IMR-90 (cell line): Measurements from ENCODE around the gene PARD3. TPM values are rescaled to one million over a fixed set of nuclear protein-coding genes. Genes with fewer than 3 reads are reported as not detected.

Experiments
- ATAC-seq: fragments of 200-7000 bp; cut with Tn5 transposase; 2 replicates; pipeline ENCODE4 v1.9.1; 2020; ENCODE audit warnings: low read depth, mild to moderate bottlenecking, moderate library complexity
- BruUV-seq: library from RNA; stranded (reverse); fragments of 400-500 nt; replicated peaks from 2 replicates; lab custom pipeline; 2021; lab: Mats Ljungman, UMichigan
- CTCF ChIA-PET: fragments of 300-600 bp; formaldehyde crosslinking; extraction: SDS; loops from one replicate; lab custom pipeline; 2021; ENCODE audit warnings: antibody characterized with exemption; lab: Yijun Ruan, JAX
- POLR2A ChIA-PET: fragments of 300-600 bp; sonication (Branson Sonifier 250); formaldehyde crosslinking; loops from one replicate; lab custom pipeline; 2022; ENCODE audit warnings: antibody characterized with exemption; ENCODE audit not compliant: unreplicated experiment; lab: Charles Lee
- DNase-seq: peaks from one replicate; pipeline ENCODE4 v3.0.0; 2013
- H2AFZ ChIP-seq: replicated peaks from 2 replicates; pipeline ENCODE3; 2013; ENCODE audit warnings: low read length, mild to moderate bottlenecking; ENCODE audit not compliant: poor library complexity
- H2AK5ac ChIP-seq: 2 replicates; pipeline ENCODE4 v1.6.1; 2013; ENCODE audit warnings: low read depth, low read length, inconsistent platforms
- H2AK9ac ChIP-seq: replicated peaks from 2 replicates; pipeline ENCODE3; 2013; ENCODE audit warnings: mild to moderate bottlenecking, low read depth, low read length, moderate library complexity; ENCODE audit not compliant: poor library complexity
- H2BK120ac ChIP-seq: 2 replicates; pipeline ENCODE4 v1.6.1; 2013; ENCODE audit warnings: low read depth, low read length, inconsistent platforms
- H2BK15ac ChIP-seq: 3 replicates; pipeline ENCODE4 v1.6.1; 2013; ENCODE audit warnings: low read depth, low read length, inconsistent platforms
- H2BK20ac ChIP-seq: 2 replicates; pipeline ENCODE4 v1.6.1; 2013; ENCODE audit warnings: low read depth, mild to moderate bottlenecking, inconsistent platforms, low read length, moderate library complexity
- H2BK5ac ChIP-seq: 2 replicates; pipeline ENCODE4 v1.6.1; 2013; ENCODE audit warnings: mild to moderate bottlenecking, low read depth, low read length, inconsistent platforms; ENCODE audit not compliant: poor library complexity, severe bottlenecking
- H3K14ac ChIP-seq: replicated peaks from 2 replicates; pipeline ENCODE4 v1.6.1; 2013; ENCODE audit warnings: low read depth, low read length, inconsistent platforms
- H3K18ac ChIP-seq: 2 replicates; pipeline ENCODE4 v1.6.1; 2013; ENCODE audit warnings: low read depth, low read length, control low read depth
- H3K23ac ChIP-seq: 2 replicates; pipeline ENCODE4 v1.6.1; 2013; ENCODE audit warnings: low read depth, low read length, inconsistent platforms
- H3K27ac ChIP-seq: 2 replicates; pipeline ENCODE4 v1.5.1; 2013; ENCODE audit warnings: mild to moderate bottlenecking, control low read depth, low read length; ENCODE audit not compliant: insufficient read depth
- H3K27me3 ChIP-seq: 2 replicates; pipeline ENCODE4 v1.6.1; 2013; ENCODE audit warnings: low read length; ENCODE audit not compliant: control insufficient read depth, insufficient read depth
- H3K36me3 ChIP-seq: 2 replicates; pipeline ENCODE4 v1.6.1; 2013; ENCODE audit warnings: low read length, mixed read lengths; ENCODE audit not compliant: control insufficient read depth, insufficient read depth
- H3K4ac ChIP-seq: 2 replicates; pipeline ENCODE4 v1.6.1; 2013; ENCODE audit warnings: low read depth, low read length, inconsistent platforms
- H3K4me1 ChIP-seq: 2 replicates; pipeline ENCODE4 v1.6.1; 2013; ENCODE audit warnings: low read length, mixed read lengths; ENCODE audit not compliant: control insufficient read depth, insufficient read depth
- H3K4me2 ChIP-seq: 2 replicates; pipeline ENCODE4 v1.6.1; 2013; ENCODE audit warnings: low read depth, mild to moderate bottlenecking, control low read depth, low read length, moderate library complexity
- H3K4me3 ChIP-seq: 2 replicates; pipeline ENCODE4 v1.5.1; 2013; ENCODE audit warnings: low read depth, mild to moderate bottlenecking, control low read depth, low read length, moderate library complexity; ENCODE audit not compliant: insufficient read depth
- H3K56ac ChIP-seq: 2 replicates; pipeline ENCODE4 v1.6.1; 2013; ENCODE audit warnings: low read length, inconsistent platforms; ENCODE audit not compliant: insufficient read depth; ENCODE audit errors: extremely low read depth
- H3K79me1 ChIP-seq, 2 experiments: 2 replicates each; pipeline ENCODE4 v1.6.1; 2013; ENCODE audit warnings: low read length in 2 of 2, inconsistent platforms in 1 of 2, low read depth in 1 of 2
- H3K9ac ChIP-seq: 2 replicates; pipeline ENCODE4 v1.6.1; 2013; ENCODE audit warnings: low read depth, low read length, control low read depth
- H3K9me1 ChIP-seq: 2 replicates; pipeline ENCODE4 v1.6.1; 2013; ENCODE audit warnings: low read length, inconsistent platforms; ENCODE audit not compliant: insufficient read depth
- H3K9me3 ChIP-seq: 2 replicates; pipeline ENCODE4 v1.6.1; 2013; ENCODE audit warnings: low read length; ENCODE audit not compliant: control insufficient read depth, insufficient read depth
- H4K20me1 ChIP-seq: 2 replicates; pipeline ENCODE4 v1.6.1; 2013; ENCODE audit warnings: low read length, inconsistent platforms; ENCODE audit not compliant: insufficient read depth
- H4K5ac ChIP-seq: 2 replicates; pipeline ENCODE4 v1.6.1; 2013; ENCODE audit warnings: mild to moderate bottlenecking, low read depth, low read length, control low read depth
- H4K8ac ChIP-seq, 2 experiments: 2 replicates each; pipeline ENCODE4 v1.6.1; 2013; ENCODE audit warnings: low read depth in 2 of 2, low read length in 2 of 2, control low read depth in 1 of 2, inconsistent platforms in 1 of 2
- H4K91ac ChIP-seq: 2 replicates; pipeline ENCODE4 v1.6.1; 2013; ENCODE audit warnings: low read depth, low read length, inconsistent platforms; ENCODE audit not compliant: insufficient read depth
- CHD1 ChIP-seq: IDR thresholded peaks from 2 replicates; pipeline ENCODE4 v1.6.1; 2012; ENCODE audit warnings: low read depth, low read length, improper control_type of control experiment
- MAFK ChIP-seq: IDR thresholded peaks from 2 replicates; pipeline ENCODE4 v1.6.1; 2012; ENCODE audit warnings: low read depth, low read length, improper control_type of control experiment
- MAZ ChIP-seq: IDR thresholded peaks from 2 replicates; pipeline ENCODE4 v1.6.1; 2012; ENCODE audit warnings: low read depth, mild to moderate bottlenecking, low read length, improper control_type of control experiment, moderate library complexity, borderline replicate concordance
- SMC3 ChIP-seq: fragments of 150-350 bp; IDR thresholded peaks from 2 replicates; pipeline ENCODE4 v1.6.1; 2016; ENCODE audit warnings: low read depth, mild to moderate bottlenecking, antibody characterized with exemption, low read length, moderate library complexity
- WGBS, 2 experiments: methylation state at CpG; one replicate each; pipeline versions ENCODE4 v1.1.5 to v1.1.7; 2013; ENCODE audit warnings: missing lambda C conversion rate in 2 of 2; ENCODE audit not compliant: insufficient read length in 1 of 2; ENCODE audit errors: extremely low coverage in 2 of 2; 5-methylcytosine and 5-hydroxymethylcytosine counted together
- dilution Hi-C: fragments of 300-500 bp; cut with HindIII; formaldehyde crosslinking; loops from one replicate; pipeline ENCODE4 v1.14.3; 2018; ENCODE audit warnings: low sequenced_read_pairs; ENCODE audit not compliant: unreplicated experiment
- in situ Hi-C: fragments of 300-500 bp; cut with MboI; formaldehyde crosslinking; loops from 3 replicates; pipeline ENCODE4 v1.14.3; 2019; ENCODE audit warnings: low sequenced_read_pairs, inconsistent platforms, mixed read lengths
- intact Hi-C: fragments of 100-400 bp; cut with micrococcal nuclease; formaldehyde crosslinking; loops from 2 replicates; pipeline ENCODE4 v1.10.0; 2022
- polyA plus RNA-seq, 3 experiments: library from polyadenylated mRNA; depleted of rRNA; stranded (reverse); fragments of >200 nt; gene quantifications; 2 replicates each; pipeline ENCODE4 v1.2.3, GENCODE V29; 2012; ENCODE audit warnings: low replicate concordance in 1 of 3
- total RNA-seq: library from RNA; depleted of rRNA; stranded (reverse); fragments of >200 nt; gene quantifications from 2 replicates; pipeline ENCODE4 v1.2.3, GENCODE V29; 2012
- TF ChIP-seq, protein P1 (sequence below): fragments of 150-350 bp; IDR thresholded peaks from 2 replicates; pipeline ENCODE4 v1.6.1; 2016; ENCODE audit warnings: low read depth, mild to moderate bottlenecking, low read length, moderate library complexity, borderline replicate concordance
- TF ChIP-seq, protein P2 (sequence below): fragments of 150-350 bp; IDR thresholded peaks from 2 replicates; pipeline ENCODE4 v1.6.1; 2017; ENCODE audit warnings: mild to moderate bottlenecking, antibody characterized with exemption, low read length, low read depth

PARD3 gene
- total and polyA plus RNA-seq, 2 of the 4 experiments (the other 2 are of a cell fraction): 14.6 to 37.5 TPM

GRCh38 chr10:34838366-34838900 is 23.3 kb upstream of the PARD3 start:
- no peak overlapping the region for H3K56ac ChIP-seq
- no peak overlapping the region for H3K14ac ChIP-seq
- no peaks in the 10 kb centered on the region for H3K9me3 ChIP-seq
- no peak overlapping the region for H4K5ac ChIP-seq
- H3K23ac ChIP-seq: no peak overlapping the region
- in situ Hi-C loops: no loop called here
- H4K8ac ChIP-seq: no peak overlapping the region
- H3K27me3 ChIP-seq: peaks cover 28% of the 10 kb centered on the region
- DNase-seq (no peak), ATAC-seq (no peak)
- H3K18ac ChIP-seq: no peak overlapping the region
- no peak overlapping the region for H3K4ac ChIP-seq
- dilution Hi-C loops: no loop called here
- ChIA-PET CTCF (interaction anchor here (0.6 kb wide), 1 partner anchor 10 kb away, joined by 3 read pairs; no protein-coding TSS in a partner anchor), POLR2A (no interaction called here)
- intact Hi-C loops: no loop called here
- no peak overlapping the region for H3K4me3 ChIP-seq
- H2BK120ac ChIP-seq: no peak overlapping the region
- H3K79me1 ChIP-seq: no peaks in the 10 kb centered on the region
- 20% methylated on average over 1 of the region's 5 CpGs; no CpG with 5 or more reads in 1 of the 2 experiments for WGBS, 2 experiments
- H3K9me1 ChIP-seq: no peaks in the 10 kb centered on the region
- H2AFZ ChIP-seq: no peak overlapping the region
- TF ChIP-seq CHD1 (no peak), SMC3 (no peak), MAZ (no peak), MAFK (no peak)
- TF ChIP-seq, protein P1, sequence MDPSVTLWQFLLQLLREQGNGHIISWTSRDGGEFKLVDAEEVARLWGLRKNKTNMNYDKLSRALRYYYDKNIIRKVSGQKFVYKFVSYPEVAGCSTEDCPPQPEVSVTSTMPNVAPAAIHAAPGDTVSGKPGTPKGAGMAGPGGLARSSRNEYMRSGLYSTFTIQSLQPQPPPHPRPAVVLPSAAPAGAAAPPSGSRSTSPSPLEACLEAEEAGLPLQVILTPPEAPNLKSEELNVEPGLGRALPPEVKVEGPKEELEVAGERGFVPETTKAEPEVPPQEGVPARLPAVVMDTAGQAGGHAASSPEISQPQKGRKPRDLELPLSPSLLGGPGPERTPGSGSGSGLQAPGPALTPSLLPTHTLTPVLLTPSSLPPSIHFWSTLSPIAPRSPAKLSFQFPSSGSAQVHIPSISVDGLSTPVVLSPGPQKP: no peak
- TF ChIP-seq, protein P2, sequence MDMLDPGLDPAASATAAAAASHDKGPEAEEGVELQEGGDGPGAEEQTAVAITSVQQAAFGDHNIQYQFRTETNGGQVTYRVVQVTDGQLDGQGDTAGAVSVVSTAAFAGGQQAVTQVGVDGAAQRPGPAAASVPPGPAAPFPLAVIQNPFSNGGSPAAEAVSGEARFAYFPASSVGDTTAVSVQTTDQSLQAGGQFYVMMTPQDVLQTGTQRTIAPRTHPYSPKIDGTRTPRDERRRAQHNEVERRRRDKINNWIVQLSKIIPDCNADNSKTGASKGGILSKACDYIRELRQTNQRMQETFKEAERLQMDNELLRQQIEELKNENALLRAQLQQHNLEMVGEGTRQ: no peak
- H3K27ac ChIP-seq: no peak overlapping the region
- no peaks in the 10 kb centered on the region for H4K20me1 ChIP-seq
- no peak overlapping the region for H4K91ac ChIP-seq
- no peak overlapping the region for H2AK9ac ChIP-seq
- no peak overlapping the region for H2BK20ac ChIP-seq
- H3K9ac ChIP-seq: no peak overlapping the region
- no peak overlapping the region for H2AK5ac ChIP-seq
- H2BK15ac ChIP-seq: no peak overlapping the region
- H3K36me3 ChIP-seq: no peaks in the 10 kb centered on the region
- no TSS peak for BruUV-seq
- no peaks in the 10 kb centered on the region for H3K4me1 ChIP-seq
- no peak overlapping the region for H2BK5ac ChIP-seq
- H3K4me2 ChIP-seq: no peak overlapping the region
